Measurements from ENCODE around the gene MARCHF3. TPM values are rescaled to one million over a fixed set of nuclear protein-coding genes. Genes with fewer than 3 reads are reported as not detected.

The MARCHF3 gene
- polyA plus RNA-seq, 1 donor from 2014 or later = 3.9 TPM

DNA sequence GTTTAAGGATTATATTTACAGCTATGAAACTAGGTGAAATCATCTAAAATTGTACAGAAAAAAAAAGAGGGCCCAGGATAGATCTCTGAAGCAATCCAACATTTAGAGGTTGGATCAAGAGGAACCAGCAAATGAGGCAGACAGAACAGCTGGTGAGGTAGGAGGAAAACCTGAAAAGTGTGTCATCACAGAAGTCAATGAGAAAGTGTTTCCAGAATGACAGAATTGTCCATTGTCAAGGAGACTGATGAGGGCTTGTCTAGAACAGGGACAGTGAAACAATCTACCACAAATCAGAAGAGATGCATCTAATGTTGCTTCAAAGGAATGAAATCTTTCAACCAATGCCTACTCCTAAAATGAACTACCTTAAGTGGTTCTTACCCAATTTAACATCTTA, 36.4 kb upstream of the MARCHF3 start:
- TF ChIP-seq MXI1 (conservative IDR thresholded peaks at IDR 0.05; ENCODE audit: poor library complexity, severe bottlenecking) (no peak), EZH2 (IDR thresholded peaks at IDR 0.05; ENCODE audit: borderline replicate concordance, insufficient read depth, low read length, poor library complexity, severe bottlenecking) (no peak), POLR2AphosphoS5 (IDR thresholded peaks at IDR 0.05) (no peak), TAF1 (IDR thresholded peaks at IDR 0.05; ENCODE audit: low read depth) (no peak), EP300 (conservative IDR thresholded peaks at IDR 0.05; ENCODE audit: poor library complexity, severe bottlenecking) (no peak), RAD21 (conservative IDR thresholded peaks at IDR 0.05) (no peak), SMC3 (conservative IDR thresholded peaks at IDR 0.05; ENCODE audit: poor library complexity) (no peak)
- TF ChIP-seq, protein P1, sequence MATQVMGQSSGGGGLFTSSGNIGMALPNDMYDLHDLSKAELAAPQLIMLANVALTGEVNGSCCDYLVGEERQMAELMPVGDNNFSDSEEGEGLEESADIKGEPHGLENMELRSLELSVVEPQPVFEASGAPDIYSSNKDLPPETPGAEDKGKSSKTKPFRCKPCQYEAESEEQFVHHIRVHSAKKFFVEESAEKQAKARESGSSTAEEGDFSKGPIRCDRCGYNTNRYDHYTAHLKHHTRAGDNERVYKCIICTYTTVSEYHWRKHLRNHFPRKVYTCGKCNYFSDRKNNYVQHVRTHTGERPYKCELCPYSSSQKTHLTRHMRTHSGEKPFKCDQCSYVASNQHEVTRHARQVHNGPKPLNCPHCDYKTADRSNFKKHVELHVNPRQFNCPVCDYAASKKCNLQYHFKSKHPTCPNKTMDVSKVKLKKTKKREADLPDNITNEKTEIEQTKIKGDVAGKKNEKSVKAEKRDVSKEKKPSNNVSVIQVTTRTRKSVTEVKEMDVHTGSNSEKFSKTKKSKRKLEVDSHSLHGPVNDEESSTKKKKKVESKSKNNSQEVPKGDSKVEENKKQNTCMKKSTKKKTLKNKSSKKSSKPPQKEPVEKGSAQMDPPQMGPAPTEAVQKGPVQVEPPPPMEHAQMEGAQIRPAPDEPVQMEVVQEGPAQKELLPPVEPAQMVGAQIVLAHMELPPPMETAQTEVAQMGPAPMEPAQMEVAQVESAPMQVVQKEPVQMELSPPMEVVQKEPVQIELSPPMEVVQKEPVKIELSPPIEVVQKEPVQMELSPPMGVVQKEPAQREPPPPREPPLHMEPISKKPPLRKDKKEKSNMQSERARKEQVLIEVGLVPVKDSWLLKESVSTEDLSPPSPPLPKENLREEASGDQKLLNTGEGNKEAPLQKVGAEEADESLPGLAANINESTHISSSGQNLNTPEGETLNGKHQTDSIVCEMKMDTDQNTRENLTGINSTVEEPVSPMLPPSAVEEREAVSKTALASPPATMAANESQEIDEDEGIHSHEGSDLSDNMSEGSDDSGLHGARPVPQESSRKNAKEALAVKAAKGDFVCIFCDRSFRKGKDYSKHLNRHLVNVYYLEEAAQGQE (IDR thresholded peaks at IDR 0.05; ENCODE audit: borderline replicate concordance) = no peak
- TF ChIP-seq, protein P2, sequence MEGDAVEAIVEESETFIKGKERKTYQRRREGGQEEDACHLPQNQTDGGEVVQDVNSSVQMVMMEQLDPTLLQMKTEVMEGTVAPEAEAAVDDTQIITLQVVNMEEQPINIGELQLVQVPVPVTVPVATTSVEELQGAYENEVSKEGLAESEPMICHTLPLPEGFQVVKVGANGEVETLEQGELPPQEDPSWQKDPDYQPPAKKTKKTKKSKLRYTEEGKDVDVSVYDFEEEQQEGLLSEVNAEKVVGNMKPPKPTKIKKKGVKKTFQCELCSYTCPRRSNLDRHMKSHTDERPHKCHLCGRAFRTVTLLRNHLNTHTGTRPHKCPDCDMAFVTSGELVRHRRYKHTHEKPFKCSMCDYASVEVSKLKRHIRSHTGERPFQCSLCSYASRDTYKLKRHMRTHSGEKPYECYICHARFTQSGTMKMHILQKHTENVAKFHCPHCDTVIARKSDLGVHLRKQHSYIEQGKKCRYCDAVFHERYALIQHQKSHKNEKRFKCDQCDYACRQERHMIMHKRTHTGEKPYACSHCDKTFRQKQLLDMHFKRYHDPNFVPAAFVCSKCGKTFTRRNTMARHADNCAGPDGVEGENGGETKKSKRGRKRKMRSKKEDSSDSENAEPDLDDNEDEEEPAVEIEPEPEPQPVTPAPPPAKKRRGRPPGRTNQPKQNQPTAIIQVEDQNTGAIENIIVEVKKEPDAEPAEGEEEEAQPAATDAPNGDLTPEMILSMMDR (IDR thresholded peaks at IDR 0.05; ENCODE audit: poor library complexity, severe bottlenecking) = no peak
- Histone ChIP-seq H4K20me1 (ENCODE audit: insufficient read depth) (no peaks in the 10 kb centered on the region), H3K4me2 (ENCODE audit: low read length) (no peak overlapping the region), H3K27ac (ENCODE audit: low read length) (no peak overlapping the region), H2AFZ (ENCODE audit: low read depth, low read length) (no peak overlapping the region), H3K27me3 (ENCODE audit: insufficient read depth, low read depth, low read length) (no peaks in the 10 kb centered on the region), H3K9ac (ENCODE audit: low read length) (no peak overlapping the region), H3K79me2 (replicated peaks; ENCODE audit: insufficient read depth, low read length) (no peaks in the 10 kb centered on the region), H3F3A (ENCODE audit: insufficient read depth, low read length, poor library complexity, severe bottlenecking) (no peaks in the 10 kb centered on the region), H3K4me3 (ENCODE audit: low read length) (no peak overlapping the region), H3K9me3 (ENCODE audit: low read length) (no peaks in the 10 kb centered on the region), H3K9me2 (ENCODE audit: insufficient read depth, low read length) (no peaks in the 10 kb centered on the region), H3K36me3 (ENCODE audit: insufficient read depth, low read length) (no peaks in the 10 kb centered on the region)

DNA sequence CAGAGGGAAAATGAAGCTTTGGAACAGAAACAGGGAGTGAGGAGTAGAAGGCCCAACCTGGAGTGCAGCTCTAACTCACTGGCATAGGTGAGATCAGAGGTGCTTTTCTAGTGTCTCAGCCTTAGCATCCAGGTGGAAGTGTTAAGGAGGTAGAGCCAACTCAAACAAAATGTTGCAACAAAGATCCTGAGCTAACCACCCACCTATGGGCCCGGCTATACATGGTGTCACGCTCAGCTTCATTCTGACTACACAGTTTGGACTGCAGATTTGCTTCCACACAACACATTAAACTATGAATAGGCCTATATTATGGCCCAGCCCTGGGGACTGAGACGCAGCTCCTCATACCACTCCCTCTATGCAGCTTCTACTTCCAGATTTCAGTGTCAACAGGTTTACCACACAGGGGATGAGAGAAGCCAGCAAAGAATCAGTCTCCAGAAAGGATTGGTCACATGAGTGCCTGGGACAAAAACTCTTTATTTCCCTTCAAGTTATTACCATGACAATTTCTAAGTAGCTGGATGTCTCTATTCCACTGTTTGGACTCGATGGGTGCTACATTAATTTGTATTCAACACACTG, 34.0 kb upstream of the MARCHF3 start:
- Histone ChIP-seq H3K9ac (ENCODE audit: low read length) (no peak overlapping the region), H3K27ac (ENCODE audit: low read length) (no peak overlapping the region), H3K27me3 (ENCODE audit: insufficient read depth, low read depth, low read length) (no peaks in the 10 kb centered on the region), H3K36me3 (ENCODE audit: insufficient read depth, low read length) (no peaks in the 10 kb centered on the region), H4K20me1 (ENCODE audit: insufficient read depth) (no peaks in the 10 kb centered on the region), H2AFZ (ENCODE audit: low read depth, low read length) (no peak overlapping the region), H3K4me3 (ENCODE audit: low read length) (no peak overlapping the region), H3F3A (ENCODE audit: insufficient read depth, low read length, poor library complexity, severe bottlenecking) (no peaks in the 10 kb centered on the region), H3K4me2 (ENCODE audit: low read length) (no peak overlapping the region), H3K9me3 (ENCODE audit: low read length) (no peaks in the 10 kb centered on the region), H3K9me2 (ENCODE audit: insufficient read depth, low read length) (no peaks in the 10 kb centered on the region), H3K79me2 (replicated peaks; ENCODE audit: insufficient read depth, low read length) (no peaks in the 10 kb centered on the region)
- TF ChIP-seq RAD21 (conservative IDR thresholded peaks at IDR 0.05) (no peak), POLR2AphosphoS5 (IDR thresholded peaks at IDR 0.05) (no peak), EP300 (conservative IDR thresholded peaks at IDR 0.05; ENCODE audit: poor library complexity, severe bottlenecking) (no peak), MXI1 (conservative IDR thresholded peaks at IDR 0.05; ENCODE audit: poor library complexity, severe bottlenecking) (no peak), SMC3 (conservative IDR thresholded peaks at IDR 0.05; ENCODE audit: poor library complexity) (no peak), EZH2 (IDR thresholded peaks at IDR 0.05; ENCODE audit: borderline replicate concordance, insufficient read depth, low read length, poor library complexity, severe bottlenecking) (no peak), TAF1 (IDR thresholded peaks at IDR 0.05; ENCODE audit: low read depth) (no peak)
- TF ChIP-seq, protein P2 (IDR thresholded peaks at IDR 0.05; ENCODE audit: poor library complexity, severe bottlenecking) = no peak
- TF ChIP-seq, protein P1 (IDR thresholded peaks at IDR 0.05; ENCODE audit: borderline replicate concordance) = no peak

Measured in neural cell (in vitro differentiated cells).